Heart left ventricle (tissue), 16 donors: ENCODE results near the gene GLT6D1. TPM values are rescaled to one million over a fixed set of nuclear protein-coding genes. Genes with fewer than 3 reads are reported as not detected.

Experiments used
- ATAC-seq, 4 donors: fragments of 200-7000 bp; cut with Tn5 transposase; one replicate each; pipeline ENCODE4 v1.9.1; 2020 to 2022; ENCODE audit warnings: moderate library complexity in 4 of 4, mild to moderate bottlenecking in 3 of 4, moderate number of reproducible peaks in 1 of 4
- DNase-seq, 5 donors: peaks; one replicate each; pipeline ENCODE4 v3.0.0-alpha.2; 2020
- H3K27ac ChIP-seq, 12 donors: fragments of 200-600 bp; sonication (generic) in 4 of 12; one replicate each; pipeline versions ENCODE4 v1.5.0 to v1.8.0; 2016 to 2022; ENCODE audit warnings: mild to moderate bottlenecking in 2 of 12
- H3K27me3 ChIP-seq, 9 donors: fragments of 200-600 bp; sonication (generic) in 2 of 9; one replicate each; pipeline versions ENCODE4 v1.5.1 to v1.8.0; 2016 to 2022; ENCODE audit warnings: mild to moderate bottlenecking in 3 of 9
- H3K36me3 ChIP-seq, 9 donors: fragments of 200-600 bp; sonication (generic) in 2 of 9; one replicate each; pipeline versions ENCODE4 v1.5.0 to v1.8.0; 2018 to 2022; ENCODE audit warnings: mild to moderate bottlenecking in 2 of 9
- H3K4me1 ChIP-seq, 12 donors: fragments of 200-600 bp; sonication (generic) in 4 of 12; one replicate each; pipeline versions ENCODE4 v1.5.0 to v1.8.0; 2016 to 2022; ENCODE audit warnings: mild to moderate bottlenecking in 3 of 12
- H3K4me3 ChIP-seq, 12 donors: fragments of 200-600 bp; sonication (generic) in 4 of 12; one replicate each; pipeline versions ENCODE4 v1.5.0 to v1.8.0; 2017 to 2022; ENCODE audit warnings: mild to moderate bottlenecking in 9 of 12, moderate library complexity in 4 of 12
- H3K9me3 ChIP-seq, 12 donors: fragments of 200-600 bp; sonication (generic) in 4 of 12; one replicate each; pipeline versions ENCODE4 v1.5.0 to v1.8.0; 2016 to 2022; ENCODE audit warnings: mild to moderate bottlenecking in 1 of 12
- CTCF ChIP-seq, 12 donors: fragments of 200-600 bp; sonication (generic) in 4 of 12; IDR thresholded peaks; one replicate each; pipeline versions ENCODE4 v1.5.0 to v1.8.0; 2018 to 2022; ENCODE audit warnings: antibody characterized with exemption in 12 of 12, mild to moderate bottlenecking in 5 of 12
- POLR2A ChIP-seq, 2 donors: fragments of 450-650 bp; IDR thresholded peaks; one replicate each; pipeline ENCODE4 v1.6.1; 2017; ENCODE audit warnings: antibody characterized with exemption in 2 of 2, mild to moderate bottlenecking in 2 of 2, moderate library complexity in 2 of 2
- WGBS, 4 donors: extraction: QIAGEN DNeasy Blood & Tissue Kit in 2 of 4; methylation state at CpG; one replicate each; pipeline versions ENCODE4 v1.1.5 to v1.1.7; 2013 to 2018; 5-methylcytosine and 5-hydroxymethylcytosine counted together
- intact Hi-C, 10 donors: fragments of 100-400 bp; cut with DNase I; formaldehyde crosslinking; loops; one replicate each; pipeline versions ENCODE4 v1.11.1 to v1.14.2; 2022
- polyA plus RNA-seq, 2 donors: library from polyadenylated mRNA; stranded (reverse); fragments of 200-250 nt; gene quantifications; one replicate each; pipeline ENCODE4 v1.2.3, GENCODE V29; 2013
- total RNA-seq, 9 donors: library from RNA; depleted of rRNA in 2 of 9; stranded (reverse); fragments of >200 nt in 2 of 9; fragmentation: NEBNext Ultra II Directional in 3 of 9; extraction: Animal tissue kit (Norgen Biotek cat#: 25700) in 3 of 9; gene quantifications; one replicate each; pipeline versions ENCODE4 v1.1.0 to v1.2.4, GENCODE V29; 2016 to 2023
- donor health status: ischemic (EF 13 %, LVEDD 7.1; RV severe dilation, severe dysfunction).
- donor health status: healthy with polysubstance abuse.
- donor health status: DM: no; HTN: yes; CAD: no.
- donor health status: DM: no; HTN: no; CAD: no.
- donor health status: ischemic (EF 25% LVEDD 6.9; RV normal size, moderate dysfunction).
- donor health status: ischemic (EF 25% LVEDD 5.7; RV mildly dilated, moderate dysfunction).
- donor health status: healthy.
- donor health status: DM: yes; HTN: yes; CAD: no.
- donor health status: ischemic (EF 35%, LVEDD 5.7; RV mildly dilated, moderate dysfunction).
- donor health status: nonischemic (EF 11% LVEDD 7.7; RV severe dilation, severe dysfunction).
- donor health status: DM: yes; HTN: yes; CAD: no.
- donor health status: PGD.
- donor health status: ischemic (EF 29% LVEDD 5.4; RV normal size, mild dysfunction).
- donor health status: nonischemic (EF 23%, LVEDD 6.1; RV moderate dilation, normal function).

Gene GLT6D1
- total and polyA plus RNA-seq, 11 donors = not detected

- H3K36me3 ChIP-seq = no peaks in the 10 kb centered on the region
- H3K9me3 ChIP-seq = peaks cover 0 to 14% (median 7%) of the 10 kb centered on the region in 12 donors
- ATAC-seq (no peak), DNase-seq (no peak)
- peaks cover 0 to 18% (median 5%) of the 10 kb centered on the region in 9 donors for H3K27me3 ChIP-seq
- intact Hi-C loops = no loop called here
- TF ChIP-seq POLR2A (IDR thresholded peaks at IDR 0.05) (no peak), CTCF (IDR thresholded peaks at IDR 0.05) (no peak)
- no peak overlapping the region for H3K27ac ChIP-seq
- no peaks in the 10 kb centered on the region for H3K4me1 ChIP-seq
- 79 to 84% (median 81%) methylated on average over 24 to 25 of the region's 25 CpGs for WGBS, 4 donors
- H3K4me3 ChIP-seq = no peak overlapping the region
Measured at GRCh38 chr9:135590486-135591079, 48.8 kb downstream of the GLT6D1 start.

- peaks cover 0 to 7% (median 1%) of the 10 kb centered on the region in 12 donors for H3K9me3 ChIP-seq
- H3K4me1 ChIP-seq = no peaks in the 10 kb centered on the region
- intact Hi-C loops = no loop called here
- H3K27me3 ChIP-seq = peaks cover 0 to 18% (median 0%) of the 10 kb centered on the region in 9 donors
- ATAC-seq (no peak), DNase-seq (no peak)
- TF ChIP-seq CTCF (IDR thresholded peaks at IDR 0.05) (no peak), POLR2A (IDR thresholded peaks at IDR 0.05) (no peak)
- H3K36me3 ChIP-seq = no peaks in the 10 kb centered on the region
- H3K27ac ChIP-seq = no peak overlapping the region
- no peak overlapping the region for H3K4me3 ChIP-seq
- WGBS, 4 donors = 73 to 91% (median 78%) methylated on average over 9 to 15 of the region's 15 CpGs
Measured at GRCh38 chr9:135589596-135590485, 49.5 kb downstream of the GLT6D1 start.

GRCh38 chr9:135588886-135589595 is 50.3 kb downstream of the GLT6D1 start:
- Histone ChIP-seq H3K4me1 (no peaks in the 10 kb centered on the region), H3K27ac (no peak overlapping the region), H3K27me3 (peaks cover 0 to 18% (median 0%) of the 10 kb centered on the region in 9 donors), H3K9me3 (no peaks in the 10 kb centered on the region), H3K4me3 (no peak overlapping the region), H3K36me3 (no peaks in the 10 kb centered on the region)
- TF ChIP-seq POLR2A (IDR thresholded peaks at IDR 0.05) = no peak
- TF ChIP-seq CTCF (IDR thresholded peaks at IDR 0.05) = no peak
- DNase-seq (peak in 1 of 5 donors; percentile 55), ATAC-seq (peak in 1 of 4 donors; percentile 16)
- WGBS, 4 donors = 85 to 91% (median 88%) methylated on average over 11 to 20 of the region's 20 CpGs
- intact Hi-C loops = no loop called here

- DNase-seq = peak in 1 of 5 donors; percentile 34
- no peaks in the 10 kb centered on the region for H3K36me3 ChIP-seq
- H3K27me3 ChIP-seq = peaks cover 0 to 18% (median 0%) of the 10 kb centered on the region in 9 donors
- H3K27ac ChIP-seq = no peak overlapping the region
- H3K4me1 ChIP-seq = no peaks in the 10 kb centered on the region
- no peak for ATAC-seq
- TF ChIP-seq CTCF (IDR thresholded peaks at IDR 0.05) (no peak), POLR2A (IDR thresholded peaks at IDR 0.05) (no peak)
- no peaks in the 10 kb centered on the region for H3K9me3 ChIP-seq
- intact Hi-C loops = no loop called here
- no peak overlapping the region for H3K4me3 ChIP-seq
- WGBS, 4 donors = 95 to 97% (median 96%) methylated on average over 6 to 9 of the region's 9 CpGs; no CpG with 5 or more reads in 1 of the 4 donors
Measured at GRCh38 chr9:135588371-135588770, 51.0 kb downstream of the GLT6D1 start.
